Astrocyte (in vitro differentiated cells and primary cell): ENCODE measurements around the gene ELAC2. TPM values are rescaled to one million over a fixed set of nuclear protein-coding genes. Genes with fewer than 3 reads are reported as not detected.

Experiments
- DNase-seq: peaks from one replicate; pipeline ENCODE4 v3.0.0-alpha.2; 2010; ENCODE audit warnings: low read depth
- FAIRE-seq: peaks from 2 replicates; lab custom pipeline; 2011; peaks lifted over from hg19 to GRCh38; lab: Jason Lieb, UNC
- H2AFZ ChIP-seq: 2 replicates; pipeline ENCODE4 v1.6.0; 2012; ENCODE audit warnings: low read depth, low read length, inconsistent platforms
- H3K27ac ChIP-seq: 2 replicates; pipeline ENCODE4 v1.5.1; 2011; ENCODE audit warnings: low read depth, low read length, inconsistent platforms
- H3K27me3 ChIP-seq: 2 replicates; pipeline ENCODE4 v1.6.0; 2011; ENCODE audit warnings: low read length, inconsistent platforms; ENCODE audit not compliant: insufficient read depth
- H3K36me3 ChIP-seq: 2 replicates; pipeline ENCODE4 v1.5.1; 2011; ENCODE audit warnings: low read length, inconsistent platforms; ENCODE audit not compliant: insufficient read depth
- H3K4me1 ChIP-seq: 2 replicates; pipeline ENCODE4 v1.5.1; 2011; ENCODE audit warnings: low read length, inconsistent platforms; ENCODE audit not compliant: insufficient read depth
- H3K4me2 ChIP-seq: 2 replicates; pipeline ENCODE4 v1.6.0; 2012; ENCODE audit warnings: low read length, inconsistent platforms
- H3K4me3 ChIP-seq: 2 replicates; pipeline ENCODE4 v1.5.1; 2011; ENCODE audit warnings: low read depth, mild to moderate bottlenecking, low read length, inconsistent platforms; ENCODE audit not compliant: insufficient read depth
- H3K79me2 ChIP-seq: 2 replicates; pipeline ENCODE4 v1.6.0; 2012; ENCODE audit warnings: mild to moderate bottlenecking, low read length, inconsistent platforms; ENCODE audit not compliant: insufficient read depth
- H3K9ac ChIP-seq: 2 replicates; pipeline ENCODE4 v1.6.0; 2012; ENCODE audit warnings: mild to moderate bottlenecking, low read length, inconsistent platforms
- H3K9me3 ChIP-seq: 2 replicates; pipeline ENCODE4 v1.5.1; 2012; ENCODE audit warnings: low read depth, mild to moderate bottlenecking, low read length, inconsistent platforms; ENCODE audit not compliant: insufficient read depth
- H4K20me1 ChIP-seq: 2 replicates; pipeline ENCODE4 v1.6.0; 2012; ENCODE audit warnings: low read length, inconsistent platforms; ENCODE audit not compliant: insufficient read depth
- H3K27ac Mint-ChIP-seq: one replicate; pipeline ENCODE4 v1.8.0; 2021; ENCODE audit warnings: mild to moderate bottlenecking, mixed read lengths; ENCODE audit not compliant: unreplicated experiment
- H3K27me3 Mint-ChIP-seq: one replicate; pipeline ENCODE4 v1.8.0; 2021; ENCODE audit warnings: low read depth, mixed read lengths; ENCODE audit not compliant: unreplicated experiment
- H3K36me3 Mint-ChIP-seq: one replicate; pipeline ENCODE4 v1.8.0; 2021; ENCODE audit warnings: low read depth, mixed read lengths; ENCODE audit not compliant: unreplicated experiment
- H3K4me1 Mint-ChIP-seq: one replicate; pipeline ENCODE4 v1.8.0; 2021; ENCODE audit warnings: low read depth, mixed read lengths; ENCODE audit not compliant: unreplicated experiment
- H3K4me3 Mint-ChIP-seq: one replicate; pipeline ENCODE4 v1.8.0; 2021; ENCODE audit warnings: mild to moderate bottlenecking, moderate library complexity, mixed read lengths; ENCODE audit not compliant: unreplicated experiment
- H3K9me3 Mint-ChIP-seq: one replicate; pipeline ENCODE4 v1.8.0; 2021; ENCODE audit warnings: mild to moderate bottlenecking, mixed read lengths; ENCODE audit not compliant: unreplicated experiment
- EZH2 ChIP-seq: IDR thresholded peaks from 2 replicates; pipeline ENCODE4 v1.6.1; 2012; ENCODE audit warnings: mild to moderate bottlenecking, low read length, inconsistent platforms; ENCODE audit not compliant: insufficient read depth
- total RNA-seq: library from RNA; stranded (reverse); gene quantifications from 2 replicates; pipeline ENCODE4 v1.2.1, GENCODE V29; 2021
- TF ChIP-seq, protein P1 (sequence below): IDR thresholded peaks from 2 replicates; pipeline ENCODE4 v1.5.1; 2011; ENCODE audit warnings: low read depth, mild to moderate bottlenecking, inconsistent platforms, low read length, moderate library complexity; ENCODE audit not compliant: insufficient read depth

ELAC2 gene
- total RNA-seq, 1 donor from 2014 or later, result 63.2 TPM

DNA sequence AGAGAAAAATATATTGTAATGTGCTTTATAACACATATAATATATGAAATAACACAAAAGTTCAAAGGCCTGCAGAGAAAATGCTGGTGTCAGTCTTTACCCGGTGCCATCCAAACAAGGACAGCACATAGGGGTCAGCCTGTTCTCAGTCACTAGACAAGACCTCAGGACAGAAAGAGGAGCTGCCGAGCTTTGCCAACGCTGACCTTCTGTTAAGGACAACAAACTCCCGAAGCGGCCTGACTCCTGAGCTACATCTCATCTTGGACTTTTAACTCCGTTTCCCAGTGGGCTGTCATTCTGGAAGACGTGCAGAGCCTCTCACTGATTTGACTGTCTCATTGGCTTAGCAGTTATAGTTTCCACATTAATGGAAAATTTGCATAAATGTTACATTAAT, 6.9 kb downstream of the ELAC2 start:
- Histone ChIP-seq H2AFZ (no peak overlapping the region), H3K36me3 (peaks cover 57% of the 10 kb centered on the region), H3K79me2 (peaks cover 4% of the 10 kb centered on the region), H3K9ac (no peak overlapping the region), H3K27ac (no peak overlapping the region), H4K20me1 (peaks cover 21% of the 10 kb centered on the region), H3K27me3 (no peaks in the 10 kb centered on the region), H3K4me3 (no peak overlapping the region), H3K4me1 (no peaks in the 10 kb centered on the region), H3K4me2 (no peak overlapping the region), H3K9me3 (no peaks in the 10 kb centered on the region)
- TF ChIP-seq, protein P1, sequence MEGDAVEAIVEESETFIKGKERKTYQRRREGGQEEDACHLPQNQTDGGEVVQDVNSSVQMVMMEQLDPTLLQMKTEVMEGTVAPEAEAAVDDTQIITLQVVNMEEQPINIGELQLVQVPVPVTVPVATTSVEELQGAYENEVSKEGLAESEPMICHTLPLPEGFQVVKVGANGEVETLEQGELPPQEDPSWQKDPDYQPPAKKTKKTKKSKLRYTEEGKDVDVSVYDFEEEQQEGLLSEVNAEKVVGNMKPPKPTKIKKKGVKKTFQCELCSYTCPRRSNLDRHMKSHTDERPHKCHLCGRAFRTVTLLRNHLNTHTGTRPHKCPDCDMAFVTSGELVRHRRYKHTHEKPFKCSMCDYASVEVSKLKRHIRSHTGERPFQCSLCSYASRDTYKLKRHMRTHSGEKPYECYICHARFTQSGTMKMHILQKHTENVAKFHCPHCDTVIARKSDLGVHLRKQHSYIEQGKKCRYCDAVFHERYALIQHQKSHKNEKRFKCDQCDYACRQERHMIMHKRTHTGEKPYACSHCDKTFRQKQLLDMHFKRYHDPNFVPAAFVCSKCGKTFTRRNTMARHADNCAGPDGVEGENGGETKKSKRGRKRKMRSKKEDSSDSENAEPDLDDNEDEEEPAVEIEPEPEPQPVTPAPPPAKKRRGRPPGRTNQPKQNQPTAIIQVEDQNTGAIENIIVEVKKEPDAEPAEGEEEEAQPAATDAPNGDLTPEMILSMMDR, result no peak
- no peak for TF ChIP-seq EZH2
- no peaks in the 10 kb centered on the region for H3K9me3 Mint-ChIP-seq
- H3K4me1 Mint-ChIP-seq, result peaks cover 6% of the 10 kb centered on the region
- H3K27ac Mint-ChIP-seq, result no peak overlapping the region
- H3K27me3 Mint-ChIP-seq, result no peaks in the 10 kb centered on the region
- no peak for FAIRE-seq
- no peak overlapping the region for H3K4me3 Mint-ChIP-seq
- peaks cover 12% of the 10 kb centered on the region for H3K36me3 Mint-ChIP-seq
- DNase-seq, result no peak

DNA sequence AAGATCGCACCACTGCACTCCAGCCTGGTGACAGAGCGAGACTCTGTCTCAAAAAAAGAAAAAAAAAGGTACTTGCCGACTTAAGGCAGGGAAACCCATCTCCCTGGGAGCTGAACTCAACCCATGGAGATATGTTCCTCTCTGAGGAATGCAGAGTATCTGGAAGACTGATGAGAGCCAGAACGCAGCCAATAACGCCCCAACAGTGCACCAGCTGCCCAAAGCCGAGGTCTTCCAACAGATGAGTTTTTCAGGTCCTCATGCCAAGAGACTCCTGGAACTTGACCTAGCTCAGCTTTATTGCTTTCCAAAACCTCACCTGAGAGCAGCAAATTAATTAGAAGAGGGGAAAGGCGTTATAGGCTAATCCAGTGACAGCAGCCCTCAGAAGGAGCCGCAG, 9.4 kb downstream of the ELAC2 start:
- FAIRE-seq (no peak), DNase-seq (no peak)
- Histone ChIP-seq H2AFZ (no peak overlapping the region), H3K79me2 (no peaks in the 10 kb centered on the region), H3K4me2 (no peak overlapping the region), H3K9ac (no peak overlapping the region), H3K27me3 (no peaks in the 10 kb centered on the region), H3K4me1 (no peaks in the 10 kb centered on the region), H4K20me1 (peaks cover 26% of the 10 kb centered on the region), H3K36me3 (peaks cover 55% of the 10 kb centered on the region), H3K4me3 (no peak overlapping the region), H3K27ac (no peak overlapping the region), H3K9me3 (no peaks in the 10 kb centered on the region)
- no peaks in the 10 kb centered on the region for H3K27me3 Mint-ChIP-seq
- TF ChIP-seq, protein P1, result no peak
- no peak for TF ChIP-seq EZH2
- H3K4me3 Mint-ChIP-seq, result no peak overlapping the region
- no peaks in the 10 kb centered on the region for H3K9me3 Mint-ChIP-seq
- H3K36me3 Mint-ChIP-seq, result peaks cover 6% of the 10 kb centered on the region
- no peaks in the 10 kb centered on the region for H3K4me1 Mint-ChIP-seq
- H3K27ac Mint-ChIP-seq, result no peak overlapping the region

DNA sequence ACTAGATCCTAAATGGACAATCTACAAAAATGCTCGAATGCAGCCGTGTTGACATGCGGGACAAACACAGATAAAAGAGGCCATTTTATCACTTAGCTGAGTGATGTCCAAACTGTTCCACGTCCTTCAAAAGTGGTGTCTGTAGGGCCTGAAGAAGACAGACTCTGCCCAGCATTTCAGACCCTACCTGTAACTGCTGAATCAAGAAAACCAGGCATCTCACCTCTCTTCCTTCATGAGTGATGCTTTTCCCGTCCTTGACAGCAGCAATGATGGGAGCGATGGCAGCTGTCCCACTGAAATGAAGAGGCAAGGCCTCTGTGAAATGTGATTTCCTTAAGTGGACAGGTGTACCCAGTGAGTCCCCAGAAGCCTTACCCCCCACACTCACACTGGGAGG, 12.3 kb downstream of the ELAC2 start:
- Mint-ChIP-seq H3K27me3 (no peaks in the 10 kb centered on the region), H3K4me3 (no peak overlapping the region), H3K4me1 (no peaks in the 10 kb centered on the region), H3K36me3 (peaks cover 3% of the 10 kb centered on the region), H3K27ac (no peak overlapping the region), H3K9me3 (no peaks in the 10 kb centered on the region)
- Histone ChIP-seq H3K9ac (no peak overlapping the region), H3K4me2 (no peak overlapping the region), H3K4me1 (peaks cover 3% of the 10 kb centered on the region), H3K27me3 (no peaks in the 10 kb centered on the region), H3K9me3 (no peaks in the 10 kb centered on the region), H3K36me3 (peaks cover 42% of the 10 kb centered on the region), H3K27ac (no peak overlapping the region), H4K20me1 (peaks cover 26% of the 10 kb centered on the region), H3K4me3 (no peak overlapping the region), H2AFZ (no peak overlapping the region), H3K79me2 (no peaks in the 10 kb centered on the region)
- DNase-seq, result no peak
- FAIRE-seq, result no peak
- no peak for TF ChIP-seq EZH2
- TF ChIP-seq, protein P1, result no peak
